Measurements from ENCODE around the gene XAB2.
"Not testable (repeated sequence)": the region's sequence is repeated elsewhere in the genome, so short reads cannot be mapped to it uniquely, and the experiment has no call there.

The XAB2 gene

DNA sequence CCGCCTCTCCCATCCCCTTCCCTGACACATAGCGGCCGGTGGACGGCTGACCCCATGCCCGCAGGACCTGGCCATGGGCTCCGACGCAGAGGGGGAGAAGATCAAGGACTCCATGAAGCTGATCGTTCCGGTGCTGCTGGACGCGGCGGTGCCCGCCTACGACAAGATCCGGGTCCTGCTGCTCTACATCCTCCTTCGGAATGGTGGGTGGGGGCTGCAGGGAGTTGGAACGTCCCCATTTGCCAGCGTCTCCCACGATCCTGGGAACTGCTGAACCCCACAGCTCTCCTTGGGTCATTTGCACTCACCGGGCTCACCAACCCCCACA lies 15.2 kb upstream of the XAB2 start:
- H3F3A ChIP-seq (ENCODE audit: insufficient read depth, low read length) = no peaks in the 10 kb centered on the region
- no peaks in the 10 kb centered on the region for H3K79me2 ChIP-seq (ENCODE audit: low read length)
- H3K27ac ChIP-seq (ENCODE audit: low read length) = no peak overlapping the region
- H3K9me3 ChIP-seq (replicated peaks; ENCODE audit: insufficient read depth, low read length) = no peaks in the 10 kb centered on the region
- H3K9me2 ChIP-seq (replicated peaks; ENCODE audit: insufficient read depth, low read length) = no peaks in the 10 kb centered on the region
- H3K4me1 ChIP-seq (ENCODE audit: low read length) = no peaks in the 10 kb centered on the region
- no peaks in the 10 kb centered on the region for H4K20me1 ChIP-seq (ENCODE audit: insufficient read depth, low read length)
- H3K36me3 ChIP-seq (replicated peaks; ENCODE audit: insufficient read depth, low read length) = no peaks in the 10 kb centered on the region
- H3K4me3 ChIP-seq (ENCODE audit: low read length) = no peak overlapping the region
- TF ChIP-seq CTCF (IDR thresholded peaks at IDR 0.05; ENCODE audit: low read length) (no peak), EZH2phosphoT487 (IDR thresholded peaks at IDR 0.05; ENCODE audit: low read length) (no peak), EZH2 (optimal IDR thresholded peaks at IDR 0.05; ENCODE audit: low read depth, low read length) (no peak)
- no peak for DNase-seq
- no peak overlapping the region for H3K9ac ChIP-seq (ENCODE audit: low read length)
- no peak overlapping the region for H3K4me2 ChIP-seq (ENCODE audit: low read depth, low read length)
- no peak overlapping the region for H2AFZ ChIP-seq (ENCODE audit: low read length)
- peaks cover 5% of the 10 kb centered on the region; the same call in 1 of the 2 replicates for H3K27me3 ChIP-seq (replicated peaks; ENCODE audit: insufficient read depth, low read length)

DNA sequence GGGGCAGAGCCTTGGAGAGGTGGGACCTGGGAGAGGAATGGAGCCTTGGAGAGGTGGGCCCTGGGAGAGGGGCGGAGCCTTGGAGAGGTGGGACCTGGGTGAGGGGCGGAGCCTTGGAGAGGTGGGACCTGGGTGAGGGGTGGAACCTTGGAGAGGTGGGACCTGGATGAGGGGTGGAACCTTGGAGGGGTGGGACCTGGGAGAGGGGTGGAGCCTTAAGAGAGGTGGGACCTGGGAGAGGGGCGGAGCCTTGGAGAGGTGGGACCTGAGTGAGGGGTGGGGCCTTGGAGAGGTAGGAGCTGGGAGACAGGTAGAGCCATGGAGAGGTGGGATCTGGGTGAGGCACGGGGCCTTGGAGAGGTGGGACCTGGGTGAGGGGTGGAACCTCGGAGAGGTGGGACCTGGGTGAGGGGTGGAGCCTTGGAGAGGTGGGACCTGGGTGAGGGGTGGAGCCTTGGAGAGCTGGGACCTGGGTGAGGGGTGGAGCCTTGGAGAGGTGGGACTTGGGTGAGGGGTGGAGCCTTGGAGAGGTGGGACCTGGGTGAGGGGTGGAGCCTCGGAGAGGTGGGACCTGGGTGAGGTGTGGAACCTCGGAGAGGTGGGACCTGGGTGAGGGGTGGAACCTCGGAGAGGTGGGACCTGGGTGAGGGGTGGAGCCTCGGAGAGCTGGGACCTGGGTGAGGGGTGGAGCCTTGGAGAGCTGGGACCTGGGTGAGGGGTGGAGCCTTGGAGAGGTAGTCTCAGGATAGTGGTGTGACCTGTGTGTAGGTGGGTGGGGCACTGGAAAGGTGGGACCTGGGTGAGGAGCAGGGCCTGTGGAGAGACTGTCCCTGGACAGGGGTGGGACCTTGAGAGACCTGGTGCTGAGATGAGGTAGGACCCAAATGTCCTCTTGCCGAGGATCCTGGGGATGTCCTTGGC lies 14.5 kb upstream of the XAB2 start:
- DNase-seq = peak; percentile 33
- H3K27me3 ChIP-seq (replicated peaks; ENCODE audit: insufficient read depth, low read length); H3K9me2 ChIP-seq (replicated peaks; ENCODE audit: insufficient read depth, low read length); H4K20me1 ChIP-seq (ENCODE audit: insufficient read depth, low read length); H3F3A ChIP-seq (ENCODE audit: insufficient read depth, low read length); H3K4me3 ChIP-seq (ENCODE audit: low read length); H3K4me2 ChIP-seq (ENCODE audit: low read depth, low read length); H2AFZ ChIP-seq (ENCODE audit: low read length); H3K36me3 ChIP-seq (replicated peaks; ENCODE audit: insufficient read depth, low read length); H3K4me1 ChIP-seq (ENCODE audit: low read length); H3K9ac ChIP-seq (ENCODE audit: low read length); H3K79me2 ChIP-seq (ENCODE audit: low read length); H3K27ac ChIP-seq (ENCODE audit: low read length); H3K9me3 ChIP-seq (replicated peaks; ENCODE audit: insufficient read depth, low read length): not testable (repeated sequence)

- H3K4me1 ChIP-seq (ENCODE audit: low read length) = no peaks in the 10 kb centered on the region
- H4K20me1 ChIP-seq (ENCODE audit: insufficient read depth, low read length) = no peaks in the 10 kb centered on the region
- no peak overlapping the region for H2AFZ ChIP-seq (ENCODE audit: low read length)
- no peak for DNase-seq
- H3K27me3 ChIP-seq (replicated peaks; ENCODE audit: insufficient read depth, low read length) = no peaks in the 10 kb centered on the region
- H3K27ac ChIP-seq (ENCODE audit: low read length) = no peak overlapping the region
- H3K9me2 ChIP-seq (replicated peaks; ENCODE audit: insufficient read depth, low read length) = no peaks in the 10 kb centered on the region
- H3K4me2 ChIP-seq (ENCODE audit: low read depth, low read length) = no peak overlapping the region
- H3K79me2 ChIP-seq (ENCODE audit: low read length) = peaks cover 10% of the 10 kb centered on the region
- H3K36me3 ChIP-seq (replicated peaks; ENCODE audit: insufficient read depth, low read length) = no peaks in the 10 kb centered on the region
- no peaks in the 10 kb centered on the region for H3K9me3 ChIP-seq (replicated peaks; ENCODE audit: insufficient read depth, low read length)
- H3K4me3 ChIP-seq (ENCODE audit: low read length) = no peak overlapping the region
- TF ChIP-seq EZH2phosphoT487 (IDR thresholded peaks at IDR 0.05; ENCODE audit: low read length) (no peak), CTCF (IDR thresholded peaks at IDR 0.05; ENCODE audit: low read length) (no peak), EZH2 (optimal IDR thresholded peaks at IDR 0.05; ENCODE audit: low read depth, low read length) (no peak)
- H3K9ac ChIP-seq (ENCODE audit: low read length) = no peak overlapping the region
- H3F3A ChIP-seq (ENCODE audit: insufficient read depth, low read length) = no peaks in the 10 kb centered on the region
These were observed 13.7 kb upstream of the XAB2 start for GRCh38 chr19:7643031-7643415.
